Stimulated activated CD8-positive, alpha-beta memory T cell treated with anti-CD3 and anti-CD28 coated beads, Interleukin-15, amount 100 ng/mL, for 48 hours (primary cell): ENCODE results near the gene CDC27.
"Not testable (repeated sequence)": the region's sequence is repeated elsewhere in the genome, so short reads cannot be mapped to it uniquely, and the experiment has no call there.

Experiments
- DNase-seq, 2 donors: peaks; one replicate each; pipeline ENCODE4 v3.0.0-alpha.2; 2020; ENCODE audit warnings: low read depth in 2 of 2

The CDC27 gene

DNA sequence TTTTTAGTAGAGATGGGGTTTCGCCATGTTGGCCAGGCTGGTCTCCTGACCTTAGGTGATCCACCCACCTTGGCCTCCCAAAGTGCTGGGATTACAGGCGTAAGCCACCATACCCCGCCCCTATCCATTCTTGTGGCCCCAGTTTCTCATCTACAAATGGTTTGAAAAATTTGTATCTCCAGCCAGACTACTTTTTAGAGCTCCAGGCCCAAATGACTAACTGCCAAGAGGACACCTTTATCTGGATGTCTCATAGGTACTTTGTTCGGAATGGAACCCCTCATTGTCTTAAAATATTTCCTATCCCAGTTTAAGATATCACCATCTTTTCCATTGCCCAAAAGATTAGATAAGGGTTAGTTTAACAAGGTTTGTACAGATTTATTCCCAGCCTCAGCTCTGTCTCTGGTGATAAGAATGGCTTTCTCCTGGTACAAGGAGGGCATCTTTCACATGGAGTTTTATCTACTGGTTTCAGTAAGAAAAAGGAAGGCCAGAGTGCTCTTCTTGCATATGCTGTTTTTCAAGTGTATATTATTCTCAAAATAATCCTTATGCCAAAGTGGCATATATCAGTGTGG, 4.9 kb upstream of the CDC27 start:
- no peak for DNase-seq

DNA sequence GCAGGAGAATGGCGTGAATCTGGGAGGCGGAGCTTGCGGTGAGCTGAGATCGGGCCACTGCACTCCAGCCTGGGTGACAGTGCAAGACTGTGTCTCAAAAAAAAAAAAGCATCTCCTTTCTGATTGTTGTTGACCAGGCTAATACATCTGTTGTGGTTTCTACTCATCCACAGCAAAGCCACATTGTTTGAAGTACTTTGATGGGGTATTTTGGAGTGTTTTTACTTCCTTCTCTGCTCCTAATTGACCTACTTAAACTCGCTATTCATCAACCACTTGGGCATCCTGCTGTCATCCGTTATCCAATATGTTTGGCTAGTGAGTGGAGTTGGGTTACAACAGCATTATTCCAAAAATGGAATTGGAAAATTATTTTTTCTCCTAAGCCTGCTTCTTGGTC, 3.5 kb upstream of the CDC27 start:
- DNase-seq = no peak

DNA sequence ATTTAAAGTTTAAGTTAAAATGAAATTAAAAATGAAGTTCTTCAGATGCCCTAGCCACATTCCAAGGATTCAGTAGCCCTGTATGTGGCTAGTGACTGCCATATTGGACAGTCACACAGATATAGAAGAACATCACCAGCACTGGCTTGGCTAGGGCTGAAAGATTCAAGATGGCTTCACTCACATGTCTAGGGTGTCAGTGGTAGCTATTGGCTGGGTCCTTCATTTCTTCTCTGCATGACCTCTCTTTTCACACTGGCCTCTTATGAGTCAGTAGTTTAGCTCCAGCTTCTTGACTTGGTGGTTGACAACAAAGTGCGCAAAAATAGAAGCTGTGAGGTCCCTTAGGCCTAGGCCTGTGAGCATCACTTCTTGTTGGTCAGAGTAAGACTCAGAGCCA, 1.7 kb upstream of the CDC27 start:
- no peak for DNase-seq

DNA sequence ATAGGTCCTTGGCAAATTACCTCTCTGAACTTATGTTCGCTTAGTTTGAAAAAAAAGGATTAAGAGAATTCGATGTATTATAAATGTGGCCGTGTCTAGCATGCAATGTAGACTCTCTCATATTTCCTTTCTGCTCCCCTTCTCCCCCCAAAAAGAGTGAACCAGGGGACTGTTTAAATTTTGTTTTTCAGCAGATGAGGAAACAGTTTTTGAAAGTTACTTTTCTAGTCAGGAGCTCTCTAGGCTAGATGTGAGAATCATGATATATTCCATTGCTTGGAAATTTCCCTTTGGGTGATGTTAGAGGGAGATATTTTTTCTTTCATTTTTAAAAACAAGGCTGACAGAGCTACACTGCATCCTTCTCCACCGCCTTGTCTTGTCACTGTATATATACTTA, 1.1 kb upstream of the CDC27 start:
- no peak for DNase-seq

DNA sequence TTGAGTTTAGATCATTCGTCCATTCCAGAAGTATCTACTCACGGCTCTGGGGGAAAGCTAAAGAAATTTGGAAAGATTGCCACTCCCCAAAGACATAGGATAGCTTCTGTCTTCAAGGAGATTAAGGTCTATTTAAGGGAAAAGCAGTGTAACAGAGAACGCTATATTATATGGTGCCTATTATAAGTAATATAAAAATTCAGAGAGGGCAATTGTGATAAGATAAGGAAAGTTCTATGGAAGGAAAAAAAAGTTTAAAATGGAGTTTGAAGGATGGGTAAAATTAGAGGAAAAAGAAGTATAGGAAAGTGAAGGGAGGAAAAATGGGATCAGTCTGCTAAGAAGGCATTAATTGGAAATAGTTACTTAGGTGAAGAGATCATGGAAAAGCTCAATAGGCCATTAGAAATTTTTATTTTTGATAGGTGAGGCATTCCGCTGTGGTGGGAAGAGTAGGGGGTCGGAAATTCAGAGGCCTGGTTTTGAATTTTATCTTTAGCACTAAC, 690 bp upstream of the CDC27 start:
- no peak for DNase-seq

DNA sequence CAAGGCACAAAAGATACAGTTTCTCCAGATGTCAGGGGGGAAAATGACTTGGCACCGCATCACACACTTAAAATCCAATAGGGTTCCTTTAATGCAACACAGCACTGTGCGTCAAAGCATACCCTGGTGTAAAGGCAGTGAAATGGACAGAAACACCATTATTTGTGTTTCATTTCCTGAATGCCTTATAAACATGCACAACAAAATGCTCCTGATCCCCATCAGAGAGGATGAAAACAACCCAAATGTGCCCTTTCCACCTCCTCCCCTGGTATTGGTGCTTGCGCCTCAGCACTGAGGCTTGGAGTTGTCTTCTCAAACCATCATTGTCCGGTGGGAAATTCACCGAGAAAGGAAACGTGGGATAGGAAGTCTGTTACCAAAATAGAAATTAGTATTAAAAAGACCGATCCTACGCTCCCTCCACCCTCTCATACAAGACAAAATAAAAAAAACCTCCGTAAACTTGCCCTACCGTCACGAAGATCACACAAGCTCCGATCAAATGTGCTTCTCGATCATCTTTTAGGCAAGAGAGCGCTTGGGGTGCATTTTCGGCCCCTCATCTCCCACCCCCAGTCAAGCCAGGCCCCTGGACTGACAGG, 722 bp downstream of the CDC27 start:
- no peak for DNase-seq

DNA sequence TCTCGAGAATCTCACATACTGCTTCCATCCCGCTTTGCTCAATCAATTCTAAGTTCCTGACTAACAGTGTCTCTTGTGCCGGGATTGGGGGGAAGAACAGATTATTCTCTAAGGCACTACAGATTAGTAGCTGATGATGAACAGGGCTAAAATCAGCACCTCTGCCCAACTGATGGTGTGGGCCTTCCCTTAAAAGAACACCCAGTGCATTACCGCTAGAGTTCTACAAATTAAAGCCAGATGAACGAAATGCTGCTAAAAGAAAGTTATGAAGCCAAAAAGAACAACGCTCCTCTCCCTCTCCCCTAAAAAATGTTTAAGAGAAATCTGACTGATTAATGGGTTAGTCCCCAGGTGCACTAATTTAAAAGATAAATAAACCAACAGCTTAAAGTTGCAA, 4.4 kb downstream of the CDC27 start:
- DNase-seq = no peak

DNA sequence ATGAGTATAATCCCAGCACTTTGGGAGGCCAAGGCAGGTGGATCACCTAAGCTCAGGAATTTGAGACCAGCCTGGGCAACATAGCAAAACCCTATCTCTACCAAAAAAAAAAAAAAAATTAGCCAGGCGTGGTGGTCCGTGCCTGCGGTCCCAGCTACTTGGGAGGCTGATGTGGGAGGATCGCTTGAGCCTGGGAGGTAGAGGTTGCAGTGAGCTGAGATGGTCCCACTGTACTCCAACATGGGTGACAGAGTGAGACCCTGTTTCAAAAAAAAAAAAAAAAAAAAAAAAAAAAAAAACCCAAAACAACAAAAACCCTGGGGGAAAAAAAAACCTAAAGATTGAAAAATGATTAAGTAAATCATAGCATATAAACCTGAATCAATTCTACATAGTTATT, 8.1 kb downstream of the CDC27 start:
- not testable (repeated sequence) for DNase-seq

DNA sequence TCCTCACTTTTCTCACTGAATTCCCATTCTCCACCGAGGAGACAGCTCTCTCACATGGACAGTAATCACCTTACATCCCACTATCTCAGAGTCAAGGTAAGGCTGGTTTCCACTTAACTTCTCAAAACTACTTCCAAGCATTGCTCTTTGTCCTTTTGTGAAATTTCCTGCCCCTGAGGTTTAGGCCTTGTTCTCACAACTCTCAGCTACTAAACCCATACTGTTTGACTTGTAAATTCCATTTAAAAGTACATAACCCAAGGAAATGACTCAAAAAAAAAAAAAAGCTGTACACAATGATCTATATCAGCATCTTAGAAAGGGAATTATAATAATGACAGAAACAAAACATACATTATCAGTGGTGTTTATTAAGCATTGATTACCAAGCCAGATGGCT, 8.8 kb downstream of the CDC27 start:
- no peak for DNase-seq

DNA sequence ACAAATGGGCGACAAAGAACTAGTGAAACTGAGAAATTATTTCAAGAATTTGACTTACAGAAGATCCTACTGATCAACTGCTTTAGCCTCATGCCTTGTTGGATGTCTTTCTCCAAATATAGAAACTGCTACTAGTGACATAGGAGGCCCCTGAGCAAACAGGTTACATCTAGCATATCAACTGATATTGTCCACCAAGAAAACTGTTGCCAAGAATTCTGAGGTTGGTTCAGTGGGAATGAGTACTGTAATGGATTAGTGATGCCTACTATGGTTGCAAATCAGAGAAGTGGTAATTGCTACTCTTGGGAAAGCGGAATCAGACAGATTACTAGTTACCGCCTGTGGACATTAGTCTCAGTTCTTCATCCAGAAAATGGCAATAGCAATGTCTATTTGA, 10.0 kb downstream of the CDC27 start:
- DNase-seq = no peak

DNA sequence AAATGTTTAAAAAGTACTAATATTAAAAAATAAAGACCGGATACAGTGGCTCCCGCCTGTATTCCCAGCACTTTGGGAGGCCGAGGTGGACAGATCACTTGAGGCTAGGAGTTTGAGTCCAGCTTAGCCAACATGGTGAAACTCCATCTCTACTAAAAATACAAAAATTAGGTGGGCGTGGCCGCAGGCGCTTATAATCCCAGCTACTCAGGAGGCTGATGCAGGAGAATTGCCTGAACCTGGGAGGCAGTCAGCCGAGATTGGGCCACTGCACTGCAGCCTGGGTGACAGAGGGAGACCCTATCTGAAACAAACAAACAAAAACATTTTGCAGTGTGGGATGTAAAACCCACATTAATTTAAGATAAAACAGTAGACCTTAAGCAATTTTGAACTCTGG, 11.8 kb downstream of the CDC27 start:
- DNase-seq = no peak

DNA sequence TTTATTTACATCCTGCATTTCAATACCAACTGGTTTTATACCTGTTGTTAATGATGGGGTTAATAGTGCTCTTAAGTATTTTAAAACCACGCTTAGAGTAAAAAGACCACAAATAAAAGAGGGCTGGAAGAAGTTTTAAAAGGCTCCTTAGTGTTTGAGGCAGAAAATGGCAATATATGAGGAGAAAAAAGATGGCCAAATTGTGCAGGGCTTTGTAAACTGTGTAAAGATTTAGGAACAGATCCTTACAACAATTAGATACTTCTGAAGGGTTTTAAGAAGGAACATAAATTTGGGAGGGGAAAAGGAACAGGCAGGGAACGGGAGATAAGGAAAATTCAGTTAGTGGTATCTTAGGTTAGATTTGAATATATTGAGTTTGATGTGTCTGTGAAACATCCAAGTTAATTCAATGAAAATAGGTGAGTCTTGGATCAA, 12.7 kb downstream of the CDC27 start:
- no peak for DNase-seq

DNA sequence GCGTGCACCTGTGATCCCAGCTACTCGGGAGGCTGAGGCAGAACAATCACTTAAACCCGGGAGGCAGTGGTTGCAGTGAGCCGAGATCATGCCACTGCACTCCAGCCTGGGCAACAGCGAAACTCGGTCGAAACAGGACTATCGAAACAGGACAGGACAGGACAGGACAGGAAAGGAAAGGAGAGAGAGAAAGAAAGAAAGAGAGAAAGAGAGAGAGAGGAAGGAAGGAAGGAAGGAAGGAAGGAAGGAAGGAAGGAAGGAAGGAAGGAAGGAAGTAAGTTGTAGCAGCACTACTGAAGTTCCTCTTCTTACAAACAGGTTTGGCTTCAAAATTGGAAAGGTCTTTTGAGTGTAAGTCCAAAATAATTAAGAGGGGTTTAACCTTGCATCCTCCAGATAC, 14.3 kb downstream of the CDC27 start:
- not testable (repeated sequence) for DNase-seq

DNA sequence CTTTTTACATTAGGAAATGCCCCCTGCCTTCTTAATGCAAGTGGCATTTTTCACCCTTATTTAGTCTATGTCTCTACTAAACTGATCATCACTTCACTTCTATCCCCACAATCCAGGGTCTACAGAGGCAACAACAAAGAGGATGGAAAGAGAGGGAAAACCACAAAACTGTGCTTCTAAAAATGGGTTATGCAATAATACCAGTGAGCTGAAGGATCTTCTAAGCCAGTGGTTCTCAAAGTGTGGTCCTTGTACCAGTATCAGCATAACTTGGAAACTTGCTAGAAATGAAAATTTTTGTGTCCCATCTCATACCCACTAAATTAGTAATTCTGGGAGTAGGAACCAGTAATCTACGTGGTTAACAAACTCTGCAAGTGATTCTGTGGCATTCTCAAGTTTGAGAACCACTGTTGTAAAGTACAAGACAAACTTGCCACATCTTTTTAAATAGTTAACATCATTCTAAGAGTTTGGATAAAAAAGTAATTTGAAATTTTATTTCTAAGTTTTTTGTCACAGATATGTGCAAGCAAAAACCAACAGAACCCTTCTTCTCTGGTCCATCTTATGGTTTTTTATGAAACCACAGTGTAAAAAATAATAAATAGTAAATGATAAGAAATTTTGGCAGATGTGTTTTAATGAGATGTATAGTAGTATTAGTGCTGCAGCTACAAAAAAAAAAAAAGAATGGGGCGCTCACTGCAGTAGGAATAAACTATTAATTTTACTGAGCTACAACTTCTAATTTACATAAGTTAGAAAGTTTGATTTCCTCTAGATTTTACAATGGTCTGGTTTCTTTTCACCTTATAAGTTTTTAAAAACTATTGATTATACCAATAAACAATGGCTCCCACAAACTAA, 16.2 kb downstream of the CDC27 start:
- no peak for DNase-seq

DNA sequence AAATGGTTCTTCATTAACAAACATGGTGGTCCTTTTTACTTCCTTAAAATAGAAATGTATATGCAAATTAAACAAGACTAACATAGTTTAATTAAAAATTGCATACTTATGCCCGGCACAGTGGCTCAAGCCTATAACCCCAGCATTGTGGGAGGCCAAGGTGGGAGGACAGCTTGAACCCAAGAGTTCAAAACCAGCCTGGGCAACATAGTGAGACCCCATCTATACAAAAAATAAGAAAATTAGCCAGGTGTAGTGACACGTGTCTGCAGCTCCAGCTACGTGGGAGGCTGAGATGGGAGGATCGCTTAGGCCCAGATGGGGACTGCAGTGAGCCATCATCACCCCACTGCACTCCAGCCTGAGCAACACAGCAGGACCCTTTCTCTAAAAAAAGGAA, 18.4 kb downstream of the CDC27 start:
- DNase-seq = no peak

DNA sequence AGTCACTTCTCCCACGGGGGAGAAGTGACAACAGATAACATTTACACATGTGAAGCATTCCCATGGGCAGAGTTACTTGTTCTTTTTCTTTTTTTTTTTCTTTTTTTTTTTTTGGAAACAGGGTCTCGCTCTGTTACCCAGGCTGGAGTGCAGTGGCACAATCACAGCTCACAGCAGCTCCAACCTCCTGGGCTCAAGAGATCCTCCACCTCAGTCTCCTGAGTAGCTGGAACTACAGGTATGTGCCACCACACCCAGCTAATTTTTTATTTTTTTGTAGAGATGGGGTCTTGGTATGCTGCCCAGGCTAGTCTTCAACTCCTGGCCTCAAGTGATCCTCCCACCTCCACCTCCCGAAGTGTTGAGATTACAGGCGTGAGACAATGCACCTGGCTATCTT, 20.2 kb downstream of the CDC27 start:
- not testable (repeated sequence) for DNase-seq

DNA sequence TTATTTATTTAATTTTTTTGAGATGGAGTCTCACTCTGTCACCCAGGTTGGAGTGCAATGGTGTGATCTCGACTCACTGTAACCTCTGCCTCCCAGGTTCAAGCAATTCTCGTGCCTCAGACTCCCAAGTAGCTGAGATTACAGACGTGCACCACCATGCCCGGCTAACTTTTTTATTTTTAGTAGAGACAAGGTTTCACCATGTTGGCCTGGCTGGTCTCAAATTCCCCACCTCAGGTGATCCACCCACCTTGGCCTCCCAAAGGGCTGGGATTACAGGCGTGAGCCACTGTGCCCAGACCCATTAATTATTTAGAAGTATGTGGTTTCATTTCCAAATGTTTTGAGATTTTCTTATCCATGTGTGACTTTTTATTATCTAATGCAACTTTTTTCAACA, 22.2 kb downstream of the CDC27 start:
- DNase-seq = not testable (repeated sequence)

DNA sequence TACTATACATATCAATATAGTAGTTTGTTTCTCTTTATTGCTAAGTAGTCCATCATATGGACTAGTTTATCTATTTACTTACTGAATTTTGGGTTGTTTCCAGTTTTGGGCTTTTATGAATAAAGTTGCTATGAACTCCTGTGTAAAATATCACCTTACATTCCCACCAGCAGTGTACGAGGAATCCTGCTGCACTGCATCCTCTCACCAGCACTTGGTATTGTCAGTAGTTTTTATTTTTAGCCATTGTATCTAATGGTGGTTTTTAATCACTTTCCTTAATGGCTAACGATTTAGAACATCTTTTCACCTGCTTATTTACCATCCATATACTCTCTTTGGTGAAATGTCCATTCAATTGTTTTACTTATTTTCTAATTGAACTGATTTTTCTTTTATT, 24.0 kb downstream of the CDC27 start:
- no peak for DNase-seq

DNA sequence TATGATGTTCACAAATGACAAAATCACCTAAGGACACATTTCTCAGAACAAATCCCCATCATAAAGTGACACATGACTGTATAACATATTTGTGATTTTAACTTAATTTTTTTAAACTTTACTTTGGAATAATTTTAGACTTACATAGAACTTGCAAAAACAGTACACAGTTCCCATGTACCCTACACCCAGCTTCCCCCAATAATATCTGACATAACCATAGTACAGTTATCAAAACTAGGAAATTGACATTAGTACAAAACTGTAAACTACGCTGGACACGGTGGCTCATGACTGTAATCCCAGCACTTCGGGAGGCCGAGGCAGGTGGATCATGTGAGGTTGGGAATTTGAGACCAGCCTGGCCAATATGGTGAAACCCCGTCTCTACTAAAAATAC, 24.8 kb downstream of the CDC27 start:
- no peak for DNase-seq

DNA sequence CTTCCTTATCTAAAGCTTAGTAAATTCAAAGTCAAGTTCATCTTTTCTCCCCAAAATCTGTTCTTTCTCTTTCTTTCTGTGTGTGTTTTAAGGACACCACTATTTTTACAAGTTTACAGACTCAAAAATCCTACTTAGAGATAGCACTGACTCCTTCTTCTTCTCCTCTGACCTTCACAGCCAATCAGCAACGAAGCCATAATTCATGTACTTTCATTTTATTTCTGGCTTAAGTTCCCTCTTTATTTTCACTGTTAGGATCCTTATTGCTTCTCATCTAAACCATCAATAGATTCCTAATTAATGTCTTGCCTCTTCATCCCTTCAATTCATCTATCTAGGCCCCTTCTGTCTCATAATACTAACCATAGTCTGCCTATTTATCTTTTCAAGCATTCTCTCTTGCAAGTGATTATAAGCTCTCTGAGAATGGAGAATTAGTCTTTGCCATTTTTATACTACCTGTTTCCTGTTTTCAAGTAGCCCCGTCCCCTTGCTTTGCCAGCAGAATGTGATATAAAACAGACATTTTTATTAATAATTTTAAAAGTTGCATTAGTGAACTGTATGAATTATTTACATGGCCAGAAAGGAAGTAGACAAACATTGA, 27.0 kb downstream of the CDC27 start:
- no peak for DNase-seq

DNA sequence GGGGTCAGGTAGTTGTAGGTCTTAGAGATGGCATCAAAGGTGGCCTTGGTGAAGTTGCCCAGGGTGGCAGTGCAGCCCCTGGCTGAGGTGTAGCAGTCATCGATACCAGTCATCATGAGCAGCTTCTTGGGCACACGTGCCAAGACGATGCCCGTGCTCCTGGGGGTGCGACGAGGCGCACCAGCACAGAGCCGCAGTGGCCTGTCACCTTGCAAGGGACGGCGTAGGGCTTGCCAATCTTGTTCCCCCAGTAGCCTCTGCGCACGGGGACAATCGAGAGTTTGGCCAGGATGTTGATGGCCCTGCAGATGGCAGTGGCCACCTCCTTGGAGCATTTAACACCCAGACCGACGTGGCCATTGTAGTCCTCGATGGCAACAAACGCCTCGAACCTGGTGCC, 29.8 kb downstream of the CDC27 start:
- DNase-seq = no peak

DNA sequence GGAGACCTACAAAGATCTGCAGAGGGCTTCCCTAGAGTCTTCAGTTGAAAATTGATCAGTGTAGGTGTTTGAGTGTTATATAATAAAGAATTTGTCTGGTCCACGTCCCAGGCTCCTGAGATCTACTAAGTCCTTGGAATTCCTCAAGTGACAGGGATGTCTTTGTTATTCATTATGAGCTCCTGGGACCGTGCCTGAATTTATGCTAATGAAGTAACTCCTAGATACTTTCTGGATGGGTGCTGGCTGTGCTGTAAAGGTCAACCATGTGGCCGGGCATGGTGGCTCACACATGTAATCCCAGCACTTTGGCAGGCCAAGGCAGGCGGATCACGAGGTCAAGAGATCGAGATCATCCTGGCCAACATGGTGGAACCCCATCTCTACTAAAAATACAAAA, 43.7 kb downstream of the CDC27 start:
- no peak for DNase-seq

DNA sequence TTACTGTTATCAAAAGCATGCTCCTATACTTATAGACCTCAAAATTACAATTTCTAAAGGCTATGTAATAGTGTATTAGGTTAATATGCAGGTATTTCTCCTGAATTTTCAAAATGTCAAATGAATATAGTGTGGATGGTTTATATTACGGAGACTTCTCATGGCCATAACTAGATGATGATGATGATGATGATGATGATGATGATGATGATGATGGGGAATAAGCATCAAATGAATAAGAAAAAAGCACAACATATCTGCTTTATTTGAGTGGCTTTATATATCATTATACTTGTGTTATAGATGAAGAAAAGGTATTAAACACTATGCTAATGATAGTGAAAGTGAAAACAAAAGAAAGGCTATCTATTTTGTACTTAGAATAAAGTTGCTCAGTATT, 53.9 kb downstream of the CDC27 start:
- no peak for DNase-seq
